Astrocyte of the spinal cord (primary cell): ENCODE measurements around the gene OR51I1.

ENCODE experiments used
- DNase-seq: peaks from one replicate; pipeline ENCODE4 v3.0.0; 2011; ENCODE audit warnings: low read depth, low spot score
- H3K4me3 ChIP-seq: 2 replicates; pipeline ENCODE4 v1.5.1; 2011; ENCODE audit warnings: low read depth, mild to moderate bottlenecking, low read length, moderate library complexity
- CTCF ChIP-seq: IDR thresholded peaks from 2 replicates; pipeline ENCODE4 v1.5.1; 2012; ENCODE audit warnings: low read depth, mild to moderate bottlenecking, low read length, inconsistent platforms
- in situ Hi-C: cut with HindIII; loops from 2 replicates; pipeline ENCODE4 v1.10.0; 2017; ENCODE audit warnings: low sequenced_read_pairs

Gene OR51I1

GRCh38 chr11:5394091-5394490 is 47.2 kb downstream of the OR51I1 start:
- TF ChIP-seq CTCF, result no peak
- in situ Hi-C loops, result no loop called here
- no peak overlapping the region for H3K4me3 ChIP-seq
- DNase-seq, result no peak
